Loucy (cell line): ENCODE data around the gene ARHGDIG.

Experiments used
- CTCF ChIP-seq: fragments of 200-600 bp; sonication (generic); conservative IDR thresholded peaks from 2 replicates; pipeline ENCODE4 v1.5.1; 2014; ENCODE audit warnings: mild to moderate bottlenecking, antibody characterized with exemption, low read length
- EZH2phosphoT487 ChIP-seq: fragments of 200-600 bp; IDR thresholded peaks from 2 replicates; pipeline ENCODE4 v1.6.1; 2018; ENCODE audit warnings: antibody characterized with exemption, mild to moderate bottlenecking, moderate library complexity, borderline replicate concordance

- no peak for TF ChIP-seq CTCF
- no peak for TF ChIP-seq EZH2phosphoT487
Measured at GRCh38 chr16:249431-249830, 31.0 kb upstream of the ARHGDIG start.
